ENCODE results near the gene TMEM270. TPM values are rescaled to one million over a fixed set of nuclear protein-coding genes. Genes with fewer than 3 reads are reported as not detected.

Gene TMEM270
- total and polyA plus RNA-seq, 2 donors = 0.09 to 0.46 TPM

GRCh38 chr7:73906874-73907273, 45.9 kb downstream of the TMEM270 start:
- Histone ChIP-seq H3K9me3 (ENCODE audit: control insufficient read depth in 2 of 2, insufficient read depth in 1 of 2, low read length in 1 of 2) (no peaks in the 10 kb centered on the region), H3K4me3 (ENCODE audit: low read length in 2 of 2) (no peak overlapping the region), H3K27ac (ENCODE audit: low read depth in 1 of 2, low read length in 1 of 2) (no peak overlapping the region), H3K4me1 (ENCODE audit: control insufficient read depth in 2 of 2, insufficient read depth in 2 of 2, low read length in 2 of 2) (no peaks in the 10 kb centered on the region), H3K27me3 (ENCODE audit: control insufficient read depth in 2 of 2, insufficient read depth in 1 of 2, low read length in 1 of 2) (no peaks in the 10 kb centered on the region), H3K36me3 (ENCODE audit: control insufficient read depth in 2 of 2, insufficient read depth in 2 of 2, low read length in 1 of 2) (no peaks in the 10 kb centered on the region)
- no peak for DNase-seq (ENCODE audit: low read depth in 6 of 9, low spot score in 9 of 9)
- 95% methylated on average over 13 of the region's 13 CpGs for WGBS

- no peaks in the 10 kb centered on the region for H3K9me3 ChIP-seq (ENCODE audit: control insufficient read depth in 2 of 2, insufficient read depth in 1 of 2, low read length in 1 of 2)
- H3K27me3 ChIP-seq (ENCODE audit: control insufficient read depth in 2 of 2, insufficient read depth in 1 of 2, low read length in 1 of 2) = no peaks in the 10 kb centered on the region
- no peaks in the 10 kb centered on the region for H3K4me1 ChIP-seq (ENCODE audit: control insufficient read depth in 2 of 2, insufficient read depth in 2 of 2, low read length in 2 of 2)
- H3K4me3 ChIP-seq (ENCODE audit: low read length in 2 of 2) = no peak overlapping the region
- DNase-seq (ENCODE audit: low read depth in 6 of 9, low spot score in 9 of 9) = no peak
- 97% methylated on average over 12 of the region's 12 CpGs for WGBS
- H3K27ac ChIP-seq (ENCODE audit: low read depth in 1 of 2, low read length in 1 of 2) = no peak overlapping the region
- no peaks in the 10 kb centered on the region for H3K36me3 ChIP-seq (ENCODE audit: control insufficient read depth in 2 of 2, insufficient read depth in 2 of 2, low read length in 1 of 2)
Measured at GRCh38 chr7:73907554-73908122, 46.7 kb downstream of the TMEM270 start.

- Histone ChIP-seq H3K27ac (ENCODE audit: low read depth in 1 of 2, low read length in 1 of 2) (no peak overlapping the region), H3K27me3 (ENCODE audit: control insufficient read depth in 2 of 2, insufficient read depth in 1 of 2, low read length in 1 of 2) (no peaks in the 10 kb centered on the region), H3K4me1 (ENCODE audit: control insufficient read depth in 2 of 2, insufficient read depth in 2 of 2, low read length in 2 of 2) (no peaks in the 10 kb centered on the region), H3K9me3 (ENCODE audit: control insufficient read depth in 2 of 2, insufficient read depth in 1 of 2, low read length in 1 of 2) (no peaks in the 10 kb centered on the region), H3K4me3 (ENCODE audit: low read length in 2 of 2) (no peak overlapping the region), H3K36me3 (ENCODE audit: control insufficient read depth in 2 of 2, insufficient read depth in 2 of 2, low read length in 1 of 2) (no peaks in the 10 kb centered on the region)
- no peak for DNase-seq (ENCODE audit: low read depth in 6 of 9, low spot score in 9 of 9)
- WGBS = 95% methylated on average over 17 of the region's 17 CpGs
Measured at GRCh38 chr7:73908123-73908611, 47.2 kb downstream of the TMEM270 start.

GRCh38 chr7:73909051-73909941, 48.3 kb downstream of the TMEM270 start:
- H3K9me3 ChIP-seq (ENCODE audit: control insufficient read depth in 2 of 2, insufficient read depth in 1 of 2, low read length in 1 of 2) = no peaks in the 10 kb centered on the region
- H3K27me3 ChIP-seq (ENCODE audit: control insufficient read depth in 2 of 2, insufficient read depth in 1 of 2, low read length in 1 of 2) = no peaks in the 10 kb centered on the region
- H3K27ac ChIP-seq (ENCODE audit: low read depth in 1 of 2, low read length in 1 of 2) = no peak overlapping the region
- no peaks in the 10 kb centered on the region for H3K36me3 ChIP-seq (ENCODE audit: control insufficient read depth in 2 of 2, insufficient read depth in 2 of 2, low read length in 1 of 2)
- no peak for DNase-seq (ENCODE audit: low read depth in 6 of 9, low spot score in 9 of 9)
- 51% methylated on average over 13 of the region's 13 CpGs for WGBS
- H3K4me3 ChIP-seq (ENCODE audit: low read length in 2 of 2) = no peak overlapping the region
- no peaks in the 10 kb centered on the region for H3K4me1 ChIP-seq (ENCODE audit: control insufficient read depth in 2 of 2, insufficient read depth in 2 of 2, low read length in 2 of 2)

- H3K27ac ChIP-seq (ENCODE audit: low read depth in 1 of 2, low read length in 1 of 2) = no peak overlapping the region
- no peaks in the 10 kb centered on the region for H3K9me3 ChIP-seq (ENCODE audit: control insufficient read depth in 2 of 2, insufficient read depth in 1 of 2, low read length in 1 of 2)
- DNase-seq (ENCODE audit: low read depth in 6 of 9, low spot score in 9 of 9) = no peak
- WGBS = 97% methylated on average over 7 of the region's 7 CpGs
- no peaks in the 10 kb centered on the region for H3K27me3 ChIP-seq (ENCODE audit: control insufficient read depth in 2 of 2, insufficient read depth in 1 of 2, low read length in 1 of 2)
- no peaks in the 10 kb centered on the region for H3K36me3 ChIP-seq (ENCODE audit: control insufficient read depth in 2 of 2, insufficient read depth in 2 of 2, low read length in 1 of 2)
- no peaks in the 10 kb centered on the region for H3K4me1 ChIP-seq (ENCODE audit: control insufficient read depth in 2 of 2, insufficient read depth in 2 of 2, low read length in 2 of 2)
- no peak overlapping the region for H3K4me3 ChIP-seq (ENCODE audit: low read length in 2 of 2)
Measured at GRCh38 chr7:73909996-73910395, 49.0 kb downstream of the TMEM270 start.

- H3K9me3 ChIP-seq (ENCODE audit: control insufficient read depth in 2 of 2, insufficient read depth in 1 of 2, low read length in 1 of 2) = no peaks in the 10 kb centered on the region
- WGBS = 97% methylated on average over 5 of the region's 5 CpGs
- H3K27ac ChIP-seq (ENCODE audit: low read depth in 1 of 2, low read length in 1 of 2) = no peak overlapping the region
- H3K36me3 ChIP-seq (ENCODE audit: control insufficient read depth in 2 of 2, insufficient read depth in 2 of 2, low read length in 1 of 2) = no peaks in the 10 kb centered on the region
- H3K4me3 ChIP-seq (ENCODE audit: low read length in 2 of 2) = no peak overlapping the region
- no peak for DNase-seq (ENCODE audit: low read depth in 6 of 9, low spot score in 9 of 9)
- no peaks in the 10 kb centered on the region for H3K4me1 ChIP-seq (ENCODE audit: control insufficient read depth in 2 of 2, insufficient read depth in 2 of 2, low read length in 2 of 2)
- no peaks in the 10 kb centered on the region for H3K27me3 ChIP-seq (ENCODE audit: control insufficient read depth in 2 of 2, insufficient read depth in 1 of 2, low read length in 1 of 2)
Measured at GRCh38 chr7:73912223-73912622, 51.3 kb downstream of the TMEM270 start.

Other genes starting within 250 kb of the TMEM270 start
- 0.05 TPM for gene MLXIPL, start 236.6 kb upstream of the TMEM270 start, total RNA-seq
- 25.3 TPM for gene MLXIPL, start 236.6 kb upstream of the TMEM270 start, polyA plus RNA-seq
- 1.2 TPM for gene VPS37D, start 193.3 kb upstream of the TMEM270 start, total RNA-seq
- 2.7 TPM for gene VPS37D, start 193.3 kb upstream of the TMEM270 start, polyA plus RNA-seq
- gene DNAJC30, start 177.7 kb upstream of the TMEM270 start, total RNA-seq = 3.7 TPM
- 8.0 TPM for gene DNAJC30, start 177.7 kb upstream of the TMEM270 start, polyA plus RNA-seq
- 43.4 TPM for gene BUD23, start 177.6 kb upstream of the TMEM270 start, total RNA-seq
- 71.0 TPM for gene BUD23, start 177.6 kb upstream of the TMEM270 start, polyA plus RNA-seq
- gene STX1A, start 141.5 kb upstream of the TMEM270 start, total RNA-seq = 2.2 TPM
- 5.4 TPM for gene STX1A, start 141.5 kb upstream of the TMEM270 start, polyA plus RNA-seq
- 10.2 TPM for gene ABHD11, start 122.4 kb upstream of the TMEM270 start, total RNA-seq
- 22.8 TPM for gene ABHD11, start 122.4 kb upstream of the TMEM270 start, polyA plus RNA-seq
- 6.0 TPM for gene CLDN3, start 90.9 kb upstream of the TMEM270 start, total RNA-seq
- 20.9 TPM for gene CLDN3, start 90.9 kb upstream of the TMEM270 start, polyA plus RNA-seq
- 13.4 TPM for gene CLDN4, start 30.2 kb upstream of the TMEM270 start, total RNA-seq
- gene CLDN4, start 30.2 kb upstream of the TMEM270 start, polyA plus RNA-seq = 38.4 TPM
- gene METTL27, start 18.6 kb upstream of the TMEM270 start, total RNA-seq = 2.2 TPM
- 1.3 TPM for gene METTL27, start 18.6 kb upstream of the TMEM270 start, polyA plus RNA-seq
- gene ELN, start 167.0 kb downstream of the TMEM270 start, total RNA-seq = 5.2 TPM
- gene ELN, start 167.0 kb downstream of the TMEM270 start, polyA plus RNA-seq = 29.8 TPM
- 7.9 TPM for gene LIMK1, start 222.6 kb downstream of the TMEM270 start, total RNA-seq
- 10.1 TPM for gene LIMK1, start 222.6 kb downstream of the TMEM270 start, polyA plus RNA-seq

Data from thymus (tissue), 11 donors.